ENCODE results near the gene FIZ1. TPM values are rescaled to one million over a fixed set of nuclear protein-coding genes. Genes with fewer than 3 reads are reported as not detected.

The FIZ1 gene
- total RNA-seq, 2 experiments from 2014 or later = 6.0 to 17.1 TPM

- Histone ChIP-seq H3K79me2 (ENCODE audit: insufficient read depth, low read depth, low read length) (peaks cover 9% of the 10 kb centered on the region; the same call in 1 of the 2 replicates), H3K4me1 (ENCODE audit: insufficient read depth, low read length, poor library complexity, severe bottlenecking) (peaks cover 12% of the 10 kb centered on the region), H3K36me3 (ENCODE audit: insufficient read depth, low read length) (peaks cover 19% of the 10 kb centered on the region), H2AFZ (ENCODE audit: low read length) (no peak overlapping the region), H3K4me3 (ENCODE audit: low read depth, low read length, poor library complexity, severe bottlenecking) (peak overlapping the region; percentile 88), H3K27ac (ENCODE audit: low read depth, low read length, poor library complexity, severe bottlenecking) (peak overlapping the region; percentile 49), H3K4me2 (ENCODE audit: low read length) (peak overlapping the region; percentile 91), H3K9me2 (ENCODE audit: insufficient read depth, low read length) (no peaks in the 10 kb centered on the region), H4K20me1 (ENCODE audit: insufficient read depth, low read length) (peaks cover 4% of the 10 kb centered on the region; the same call in 1 of the 2 replicates), H3K9me3 (ENCODE audit: low read length) (no peaks in the 10 kb centered on the region)
- no TSS peak for BruUV-seq (replicated peaks)
- no peak for DNase-seq (ENCODE audit: low spot score)
- intact Hi-C loops (cut with micrococcal nuclease; ENCODE audit: unreplicated experiment) = no loop called here
- ChIA-PET POLR2A (no interaction called here), CTCF (ENCODE audit: unreplicated experiment) (no interaction called here)
- TF ChIP-seq EZH2phosphoT487 (IDR thresholded peaks at IDR 0.05; ENCODE audit: borderline replicate concordance, low read depth, low read length) (no peak), CTCF (conservative IDR thresholded peaks at IDR 0.05; ENCODE audit: low read length) (no peak)
Observed at GRCh38 chr19:55578761-55579747, 20.3 kb downstream of the FIZ1 start.

GRCh38 chr19:55578031-55578760 lies 21.1 kb downstream of the FIZ1 start:
- no peak overlapping the region for H3K27ac ChIP-seq (ENCODE audit: low read depth, low read length, poor library complexity, severe bottlenecking)
- BruUV-seq (replicated peaks) = no TSS peak
- peaks cover 12% of the 10 kb centered on the region for H3K4me1 ChIP-seq (ENCODE audit: insufficient read depth, low read length, poor library complexity, severe bottlenecking)
- no peak for DNase-seq (ENCODE audit: low spot score)
- no peak overlapping the region for H3K4me3 ChIP-seq (ENCODE audit: low read depth, low read length, poor library complexity, severe bottlenecking)
- TF ChIP-seq CTCF (conservative IDR thresholded peaks at IDR 0.05; ENCODE audit: low read length) = no peak
- no peak for TF ChIP-seq EZH2phosphoT487 (IDR thresholded peaks at IDR 0.05; ENCODE audit: borderline replicate concordance, low read depth, low read length)
- H2AFZ ChIP-seq (ENCODE audit: low read length) = no peak overlapping the region
- intact Hi-C loops (cut with micrococcal nuclease; ENCODE audit: unreplicated experiment) = no loop called here
- POLR2A ChIA-PET = no interaction called here
- H3K4me2 ChIP-seq (ENCODE audit: low read length) = no peak overlapping the region
- H3K36me3 ChIP-seq (ENCODE audit: insufficient read depth, low read length) = peaks cover 19% of the 10 kb centered on the region
- CTCF ChIA-PET (ENCODE audit: unreplicated experiment) = no interaction called here
- peaks cover 9% of the 10 kb centered on the region; the same call in 1 of the 2 replicates for H3K79me2 ChIP-seq (ENCODE audit: insufficient read depth, low read depth, low read length)
- peaks cover 4% of the 10 kb centered on the region; the same call in 1 of the 2 replicates for H4K20me1 ChIP-seq (ENCODE audit: insufficient read depth, low read length)
- H3K9me2 ChIP-seq (ENCODE audit: insufficient read depth, low read length) = no peaks in the 10 kb centered on the region
- no peaks in the 10 kb centered on the region for H3K9me3 ChIP-seq (ENCODE audit: low read length)
